OCI-LY1 (cell line): Measurements from ENCODE around the gene ANTKMT.

Experiments used
- H2AFZ ChIP-seq: fragments of 200-600 bp; sonication (generic), shearing (Covaris generic); 2 replicates; pipeline ENCODE4 v1.6.0; 2014; ENCODE audit warnings: antibody characterized with exemption, mild to moderate bottlenecking, low read length
- H3F3A ChIP-seq: fragments of 200-600 bp; sonication (generic), shearing (Covaris generic); 2 replicates; pipeline ENCODE4 v1.6.0; 2014; ENCODE audit warnings: mild to moderate bottlenecking, antibody characterized with exemption, low read length, moderate library complexity; ENCODE audit not compliant: insufficient read depth
- H3K27ac ChIP-seq: fragments of 200-600 bp; sonication (generic); 2 replicates; pipeline ENCODE4 v1.5.1; 2014; ENCODE audit warnings: low read length, mixed run types, mild to moderate bottlenecking, low read depth; ENCODE audit not compliant: poor library complexity, severe bottlenecking
- H3K27me3 ChIP-seq: fragments of 200-600 bp; sonication (generic); 2 replicates; pipeline ENCODE4 v1.6.0; 2014; ENCODE audit warnings: antibody characterized with exemption, mild to moderate bottlenecking, low read length, moderate library complexity; ENCODE audit not compliant: insufficient read depth
- H3K36me3 ChIP-seq: fragments of 200-600 bp; sonication (generic); 2 replicates; pipeline ENCODE4 v1.6.1; 2014; ENCODE audit warnings: mild to moderate bottlenecking, antibody characterized with exemption, low read length, moderate library complexity, mixed read lengths; ENCODE audit not compliant: insufficient read depth
- H3K4me1 ChIP-seq: fragments of 200-600 bp; sonication (generic); 2 replicates; pipeline ENCODE4 v1.5.1; 2014; ENCODE audit warnings: mild to moderate bottlenecking, low read length, moderate library complexity; ENCODE audit not compliant: insufficient read depth, severe bottlenecking
- H3K4me2 ChIP-seq: fragments of 200-600 bp; sonication (generic), shearing (Covaris generic); 2 replicates; pipeline ENCODE4 v1.6.1; 2014; ENCODE audit warnings: low read length
- H3K4me3 ChIP-seq: fragments of 200-600 bp; sonication (generic); 2 replicates; pipeline ENCODE4 v1.5.1; 2014; ENCODE audit warnings: low read length, low read depth, mild to moderate bottlenecking, mixed read lengths; ENCODE audit not compliant: poor library complexity, severe bottlenecking
- H3K79me2 ChIP-seq: fragments of 200-600 bp; shearing (Covaris generic); 2 replicates; pipeline ENCODE4 v1.6.1; 2016; ENCODE audit warnings: mixed run types, low read length, mixed read lengths; ENCODE audit not compliant: insufficient read depth
- H3K9ac ChIP-seq: fragments of 200-600 bp; sonication (generic), shearing (Covaris generic); 2 replicates; pipeline ENCODE4 v1.6.1; 2014; ENCODE audit warnings: mild to moderate bottlenecking, low read length, mixed read lengths
- H3K9me2 ChIP-seq: fragments of 200-600 bp; sonication (generic), shearing (Covaris generic); 2 replicates; pipeline ENCODE4 v1.6.1; 2014; ENCODE audit warnings: low read depth, mild to moderate bottlenecking, low read length, mixed read lengths
- H3K9me3 ChIP-seq: fragments of 200-600 bp; shearing (Covaris generic); 2 replicates; pipeline ENCODE4 v1.6.1; 2014; ENCODE audit warnings: low read length, mixed read lengths
- H4K20me1 ChIP-seq: fragments of 200-600 bp; sonication (generic), shearing (Covaris generic); 2 replicates; pipeline ENCODE4 v1.6.0; 2016; ENCODE audit warnings: mild to moderate bottlenecking, low read length; ENCODE audit not compliant: insufficient read depth
- CTCF ChIP-seq: fragments of 200-600 bp; sonication (generic), shearing (Covaris generic); IDR thresholded peaks from 2 replicates; pipeline ENCODE4 v1.5.1; 2017; ENCODE audit warnings: mild to moderate bottlenecking, antibody characterized with exemption, low read length, moderate library complexity, mixed read lengths
- EZH2 ChIP-seq: fragments of 200-600 bp; sonication (generic), shearing (Covaris generic); IDR thresholded peaks from 2 replicates; pipeline ENCODE4 v1.8.0; 2017; ENCODE audit warnings: borderline replicate concordance, mixed run types, mild to moderate bottlenecking, antibody characterized with exemption, low read length, moderate library complexity, mixed read lengths

The ANTKMT gene

DNA sequence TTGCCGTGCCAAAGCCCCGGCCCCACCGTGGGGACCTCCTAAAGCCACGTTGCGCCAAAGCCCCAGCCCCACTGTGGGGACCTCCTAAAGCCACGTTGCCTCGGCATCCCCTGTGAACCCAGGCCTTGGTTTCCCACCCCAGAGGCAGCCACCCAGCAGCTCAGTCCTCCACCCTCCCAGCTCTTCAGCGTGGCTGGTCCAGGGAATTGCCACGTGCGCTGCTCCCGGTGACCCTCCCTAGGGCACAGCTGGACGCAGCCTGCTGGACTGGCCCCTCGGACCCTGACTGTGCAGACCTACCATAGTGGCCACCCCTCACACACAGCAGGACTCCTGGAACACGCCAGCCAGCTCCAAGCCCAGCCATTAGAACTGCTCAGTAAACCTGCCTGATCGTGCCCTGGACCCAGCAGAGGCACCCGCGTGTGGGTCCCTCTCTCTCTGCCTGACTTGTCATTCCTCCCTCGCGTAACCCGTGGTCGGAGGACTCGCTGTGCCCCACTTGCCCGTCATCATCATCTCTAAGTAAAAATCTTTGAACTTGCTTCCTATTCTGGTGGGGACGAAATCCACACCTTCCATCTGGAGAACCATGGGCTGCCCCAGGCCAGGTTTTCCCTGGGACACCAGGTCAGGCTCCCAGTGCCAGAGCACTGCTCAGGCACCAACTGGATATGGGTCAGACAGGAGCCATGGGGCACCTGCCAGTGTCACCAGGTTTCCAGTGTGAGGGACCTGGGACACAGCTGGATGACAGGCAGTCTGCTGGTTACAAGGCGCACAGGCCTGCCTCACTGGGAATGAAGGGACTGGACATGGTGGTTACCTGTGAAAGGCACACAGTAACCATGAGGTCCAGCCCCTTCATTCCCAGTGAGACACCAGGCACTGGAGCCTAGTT lies 14.3 kb downstream of the ANTKMT start:
- Histone ChIP-seq H3K4me1 (peaks cover 45% of the 10 kb centered on the region), H3F3A (no peaks in the 10 kb centered on the region), H3K36me3 (peaks cover 64% of the 10 kb centered on the region), H2AFZ (no peak overlapping the region), H3K79me2 (no peaks in the 10 kb centered on the region), H3K27me3 (no peaks in the 10 kb centered on the region), H3K9me3 (no peaks in the 10 kb centered on the region), H3K4me3 (no peak overlapping the region), H3K9me2 (no peaks in the 10 kb centered on the region), H3K9ac (no peak overlapping the region), H3K4me2 (no peak overlapping the region), H3K27ac (peak overlapping the region; percentile 97), H4K20me1 (no peaks in the 10 kb centered on the region)
- TF ChIP-seq EZH2: no peak
- no peak for TF ChIP-seq CTCF

GRCh38 chr16:735982-736453 lies 15.1 kb downstream of the ANTKMT start:
- peaks cover 45% of the 10 kb centered on the region for H3K4me1 ChIP-seq
- H3F3A ChIP-seq: no peaks in the 10 kb centered on the region
- TF ChIP-seq CTCF (no peak), EZH2 (no peak)
- H3K27ac ChIP-seq: peak overlapping the region; percentile 97
- no peaks in the 10 kb centered on the region for H3K27me3 ChIP-seq
- no peak overlapping the region for H3K4me3 ChIP-seq
- no peak overlapping the region for H3K4me2 ChIP-seq
- no peaks in the 10 kb centered on the region for H3K79me2 ChIP-seq
- H3K9me2 ChIP-seq: no peaks in the 10 kb centered on the region
- peak overlapping the region; percentile 4; the same call in 1 of the 2 replicates for H3K9ac ChIP-seq
- no peak overlapping the region for H2AFZ ChIP-seq
- H3K36me3 ChIP-seq: peaks cover 58% of the 10 kb centered on the region
- H3K9me3 ChIP-seq: no peaks in the 10 kb centered on the region
- no peaks in the 10 kb centered on the region for H4K20me1 ChIP-seq

DNA sequence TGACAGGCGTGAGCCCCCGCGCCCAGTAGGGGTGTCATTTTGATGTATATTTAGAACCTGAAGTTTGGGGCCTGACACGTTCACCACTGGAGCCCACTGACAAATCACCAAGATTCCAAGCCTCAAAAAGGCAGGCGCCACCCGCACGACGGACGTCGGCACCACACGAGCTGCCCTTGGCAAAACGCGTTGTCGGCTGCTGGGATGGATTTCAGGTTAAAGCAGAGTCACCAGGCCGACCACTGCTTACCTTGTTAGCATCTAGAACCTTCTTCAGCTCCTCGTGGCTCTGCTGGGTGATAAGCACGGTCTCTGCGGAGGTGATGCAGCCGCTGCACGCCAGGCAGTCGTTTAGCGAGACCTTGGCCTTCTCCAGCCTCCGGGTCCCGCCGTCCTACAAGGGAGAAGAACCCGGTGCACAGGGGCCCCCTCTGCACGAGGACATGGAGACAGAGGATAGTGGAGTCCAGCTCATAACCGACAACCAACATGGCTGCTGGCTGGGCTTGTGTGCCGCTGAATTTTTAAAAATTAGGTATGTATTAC lies 16.1 kb downstream of the ANTKMT start:
- H3K4me1 ChIP-seq: peaks cover 49% of the 10 kb centered on the region
- H3F3A ChIP-seq: no peaks in the 10 kb centered on the region
- H3K9ac ChIP-seq: peak overlapping the region; percentile 69; the same call in 1 of the 2 replicates
- H3K4me2 ChIP-seq: peak overlapping the region; percentile 70
- H3K36me3 ChIP-seq: peaks cover 48% of the 10 kb centered on the region
- peak overlapping the region; percentile 97 for H3K27ac ChIP-seq
- no peaks in the 10 kb centered on the region for H4K20me1 ChIP-seq
- TF ChIP-seq EZH2: no peak
- no peak for TF ChIP-seq CTCF
- H3K27me3 ChIP-seq: no peaks in the 10 kb centered on the region
- no peak overlapping the region for H2AFZ ChIP-seq
- H3K9me2 ChIP-seq: no peaks in the 10 kb centered on the region
- H3K79me2 ChIP-seq: no peaks in the 10 kb centered on the region
- no peaks in the 10 kb centered on the region for H3K9me3 ChIP-seq
- H3K4me3 ChIP-seq: peak overlapping the region; percentile 51
